ENCODE data around the gene PLEKHN1. TPM values are rescaled to one million over a fixed set of nuclear protein-coding genes. Genes with fewer than 3 reads are reported as not detected.
A peak's percentile ranks its signal among the peaks of the same experiment; 100 is the strongest.
"Not testable (repeated sequence)": the region's sequence is repeated elsewhere in the genome, so short reads cannot be mapped to it uniquely, and the experiment has no call there.

The PLEKHN1 gene
- total and polyA plus RNA-seq, 8 donors, result 0.16 to 2.8 (median 0.47) TPM

GRCh38 chr1:975896-976683 lies 9.8 kb downstream of the PLEKHN1 start:
- peak; percentile 77 to 94 (median 83) for ATAC-seq
- peak overlapping the region in 2 of 4 donors; percentile 10 to 17 for H3K4me3 ChIP-seq

GRCh38 chr1:976791-977190 lies 10.5 kb downstream of the PLEKHN1 start:
- DNase-seq, result peak in 2 of 6 donors; percentile 49 to 85
- H3K36me3 ChIP-seq; H3K27ac ChIP-seq; ATAC-seq; FAIRE-seq; H3K4me1 ChIP-seq; H3K4me3 ChIP-seq; intact Hi-C loops (cut with DNase I); H3K27me3 ChIP-seq; H3K9me3 ChIP-seq: not testable (repeated sequence)
- WGBS, 2 donors, result 56 to 63% methylated on average over 12 to 15 of the region's 39 CpGs

More at GRCh38 chr1:975896-976683, 9.8 kb downstream of the PLEKHN1 start:
- Histone ChIP-seq H3K4me1 (no peaks in the 10 kb centered on the region), H3K27me3 (peaks cover 0 to 8% (median 0%) of the 10 kb centered on the region in 4 donors), H3K36me3 (no peaks in the 10 kb centered on the region), H3K9me3 (no peaks in the 10 kb centered on the region), H3K27ac (peak overlapping the region in 1 of 4 donors; percentile 16)
- DNase-seq, result peak in 4 of 6 donors; percentile 56 to 87 (median 75)
- TF ChIP-seq CTCF (IDR thresholded peaks at IDR 0.05), result peak in 3 of 4 donors; percentile 29 to 46 (median 41)
- intact Hi-C loops (cut with DNase I), result no loop called here
- no peak for FAIRE-seq
- 1 to 2% methylated on average over 26 to 40 of the region's 40 CpGs for WGBS, 2 donors

GRCh38 chr1:978069-978834 lies 12.0 kb downstream of the PLEKHN1 start:
- Histone ChIP-seq H3K4me1 (no peaks in the 10 kb centered on the region), H3K9me3 (no peaks in the 10 kb centered on the region), H3K27ac (no peak overlapping the region), H3K4me3 (no peak overlapping the region), H3K27me3 (no peaks in the 10 kb centered on the region), H3K36me3 (no peaks in the 10 kb centered on the region)
- no peak for FAIRE-seq
- TF ChIP-seq CTCF (IDR thresholded peaks at IDR 0.05), result no peak
- intact Hi-C loops (cut with DNase I), result no loop called here
- peak in 2 of 6 donors; percentile 42 to 73 for DNase-seq
- WGBS, 2 donors, result 83 to 87% methylated on average over 42 to 44 of the region's 44 CpGs
- no peak for ATAC-seq

GRCh38 chr1:978835-979743 lies 12.8 kb downstream of the PLEKHN1 start:
- no peak overlapping the region for H3K4me3 ChIP-seq
- WGBS, 2 donors, result 80 to 84% methylated on average over 50 to 60 of the region's 60 CpGs
- no peak for TF ChIP-seq CTCF (IDR thresholded peaks at IDR 0.05)
- ATAC-seq, result no peak
- H3K27ac ChIP-seq, result no peak overlapping the region
- H3K9me3 ChIP-seq, result no peaks in the 10 kb centered on the region
- no peaks in the 10 kb centered on the region for H3K36me3 ChIP-seq
- H3K27me3 ChIP-seq, result no peaks in the 10 kb centered on the region
- no peaks in the 10 kb centered on the region for H3K4me1 ChIP-seq
- DNase-seq, result peak in 4 of 6 donors; percentile 11 to 81 (median 43)
- no peak for FAIRE-seq
- intact Hi-C loops (cut with DNase I), result no loop called here

- no peak for DNase-seq
- 81 to 88% methylated on average over 9 of the region's 9 CpGs for WGBS, 2 donors
- no peak overlapping the region for H3K4me3 ChIP-seq
- no peak for TF ChIP-seq CTCF (IDR thresholded peaks at IDR 0.05)
- ATAC-seq, result no peak
- no peaks in the 10 kb centered on the region for H3K27me3 ChIP-seq
- intact Hi-C loops (cut with DNase I), result loop anchor here (5.0 to 10.0 kb wide), 3 partner anchors 85 to 305 kb away; partner anchors contain the start of gene SCNN1D (in 1 of the 3)
- H3K4me1 ChIP-seq, result no peaks in the 10 kb centered on the region
- no peaks in the 10 kb centered on the region for H3K36me3 ChIP-seq
- no peak overlapping the region for H3K27ac ChIP-seq
- no peaks in the 10 kb centered on the region for H3K9me3 ChIP-seq
- no peak for FAIRE-seq
Observed at GRCh38 chr1:979744-980072, 13.4 kb downstream of the PLEKHN1 start.
